Ovary (tissue), 3 donors: Measurements from ENCODE around the gene APOE.

ENCODE experiments used
- CTCF ChIP-seq, 3 donors: fragments of 450-650 bp in 2 of 3; fragments of 200-600 bp in 1 of 3; IDR thresholded peaks; one replicate each; pipeline versions ENCODE4 v1.5.1 to v1.8.0; 2016 to 2022; ENCODE audit warnings: antibody characterized with exemption in 3 of 3, mild to moderate bottlenecking in 1 of 3
- EP300 ChIP-seq: sonication (generic); formaldehyde crosslinking; IDR thresholded peaks from one replicate; pipeline ENCODE4 v1.6.1; 2017; ENCODE audit warnings: antibody characterized with exemption
- POLR2A ChIP-seq: fragments of 450-650 bp; IDR thresholded peaks from one replicate; pipeline ENCODE4 v1.6.1; 2017; ENCODE audit warnings: antibody characterized with exemption, mild to moderate bottlenecking, moderate library complexity
- donor health status: DM: no; HTN: no; CAD: no.

GRCh38 chr19:44925114-44925891 is 19.7 kb downstream of the APOE start:
- TF ChIP-seq EP300 (no peak), CTCF (IDR thresholded peaks at IDR 0.05) (no peak), POLR2A (no peak)
